ENCODE data around the gene EHD2.

GRCh38 chr19:47686679-47687450, 26.4 kb upstream of the EHD2 start:
- TF ChIP-seq POLR2AphosphoS5 (IDR thresholded peaks at IDR 0.05) (no peak), EP300 (IDR thresholded peaks at IDR 0.05) (no peak), CTCF (IDR thresholded peaks at IDR 0.05) (no peak)

Measured in suprapubic skin (tissue), 4 donors.